Panc1 (cell line): ENCODE results near the gene CD22.

ENCODE experiments used
- POLR2AphosphoS5 ChIP-seq: IDR thresholded peaks from 2 replicates; pipeline ENCODE4 v1.6.1; 2012; ENCODE audit warnings: mild to moderate bottlenecking, low read depth, low read length, moderate library complexity
- SIN3A ChIP-seq: IDR thresholded peaks from 2 replicates; pipeline ENCODE4 v1.6.1; 2012; ENCODE audit warnings: low read depth, mild to moderate bottlenecking, low read length, moderate library complexity, borderline replicate concordance; ENCODE audit not compliant: insufficient read depth

- TF ChIP-seq POLR2AphosphoS5 = no peak
- no peak for TF ChIP-seq SIN3A
Observed at GRCh38 chr19:35342430-35342829, 13.4 kb downstream of the CD22 start.
